KBM-7 (cell line): ENCODE results near the gene FOSL1.

Experiments
- DNase-seq: peaks from one replicate; pipeline ENCODE4 v3.0.0-alpha.2; 2015
- in situ Hi-C: fragments of 300-500 bp; cut with MboI; formaldehyde crosslinking; loops from 2 replicates; pipeline ENCODE4 v1.14.3; 2020; ENCODE audit warnings: low sequenced_read_pairs, low pct_unique_long_range_greater_than_20kb, mixed read lengths

The FOSL1 gene

GRCh38 chr11:65921033-65921555 is 20.9 kb upstream of the FOSL1 start:
- in situ Hi-C loops, result no loop called here

GRCh38 chr11:65920372-65920802 is 20.2 kb upstream of the FOSL1 start:
- no peak for DNase-seq

More at GRCh38 chr11:65921033-65921555, 20.9 kb upstream of the FOSL1 start:
- no peak for DNase-seq

GRCh38 chr11:65919573-65920371 is 19.6 kb upstream of the FOSL1 start:
- peak; percentile 32 for DNase-seq
- in situ Hi-C loops, result no loop called here

More at GRCh38 chr11:65920372-65920802, 20.2 kb upstream of the FOSL1 start:
- in situ Hi-C loops, result no loop called here

GRCh38 chr11:65919141-65919572 is 19.0 kb upstream of the FOSL1 start, which contains the start of gene DRAP1:
DRAP1 (plus strand) TSS chr11:65919426; CDS start chr11:65919502, 76 bp downstream.
- in situ Hi-C loops, result no loop called here
- peak; percentile 95 for DNase-seq

- DNase-seq, result peak; percentile 35
- in situ Hi-C loops, result no loop called here
Observed at GRCh38 chr11:65918211-65919140, 18.3 kb upstream of the FOSL1 start, which contains the start of gene C11orf68. C11orf68 (minus strand) TSS chr11:65919062; CDS start chr11:65919031, 31 bp downstream.

- in situ Hi-C loops, result no loop called here
- DNase-seq, result no peak
Observed at GRCh38 chr11:65917434-65918210, 17.4 kb upstream of the FOSL1 start.

GRCh38 chr11:65917077-65917433 is 16.9 kb upstream of the FOSL1 start:
- in situ Hi-C loops, result no loop called here
- no peak for DNase-seq

- in situ Hi-C loops, result no loop called here
- no peak for DNase-seq
Observed at GRCh38 chr11:65916391-65916790, 16.2 kb upstream of the FOSL1 start.

- in situ Hi-C loops, result no loop called here
- DNase-seq, result no peak
Observed at GRCh38 chr11:65915821-65916251, 15.6 kb upstream of the FOSL1 start.

- in situ Hi-C loops, result no loop called here
- no peak for DNase-seq
Observed at GRCh38 chr11:65915101-65915820, 15.1 kb upstream of the FOSL1 start.

GRCh38 chr11:65912845-65913244 is 12.7 kb upstream of the FOSL1 start:
- in situ Hi-C loops, result no loop called here
- no peak for DNase-seq

GRCh38 chr11:65911682-65912568 is 11.7 kb upstream of the FOSL1 start:
- in situ Hi-C loops, result no loop called here
- DNase-seq, result peak; percentile 82

- in situ Hi-C loops, result no loop called here
- no peak for DNase-seq
Observed at GRCh38 chr11:65907878-65908277, 7.7 kb upstream of the FOSL1 start.

- no peak for DNase-seq
- in situ Hi-C loops, result no loop called here
Observed at GRCh38 chr11:65906602-65907001, 6.4 kb upstream of the FOSL1 start.

- in situ Hi-C loops, result no loop called here
- DNase-seq, result no peak
Observed at GRCh38 chr11:65903715-65904114, 3.5 kb upstream of the FOSL1 start.

GRCh38 chr11:65903068-65903481 is 2.9 kb upstream of the FOSL1 start:
- DNase-seq, result peak; percentile 32
- in situ Hi-C loops, result no loop called here

- no peak for DNase-seq
- in situ Hi-C loops, result no loop called here
Observed at GRCh38 chr11:65900899-65901180, 652 bp upstream of the FOSL1 start.
